Globus pallidus (tissue), 1 donor: ENCODE results near the gene EHMT2.
"Not testable (repeated sequence)": the region's sequence is repeated elsewhere in the genome, so short reads cannot be mapped to it uniquely, and the experiment has no call there.

Source experiments
- DNase-seq: peaks from one replicate; pipeline ENCODE4 v3.0.0-alpha.2; 2015; ENCODE audit warnings: low spot score

The EHMT2 gene

GRCh38 chr6:31870385-31870921 is 27.0 kb downstream of the EHMT2 start:
- DNase-seq: no peak

GRCh38 chr6:31869343-31869742 is 28.2 kb downstream of the EHMT2 start:
- no peak for DNase-seq

DNA sequence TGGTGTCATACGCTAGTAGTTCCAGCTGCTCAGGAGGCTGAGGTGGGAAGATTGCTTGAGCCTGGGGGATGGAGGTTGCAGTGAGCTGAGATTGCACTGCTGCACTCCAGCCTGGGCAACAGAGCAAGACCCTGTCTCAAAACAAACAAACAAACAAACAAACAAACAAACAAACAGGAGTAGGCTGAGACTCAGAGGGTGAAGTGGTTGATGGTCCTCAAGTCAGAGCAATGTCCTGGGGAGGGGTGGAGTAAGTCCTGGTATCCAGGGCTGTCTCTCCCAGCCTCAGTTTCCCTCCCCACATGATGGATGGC is 28.9 kb downstream of the EHMT2 start:
- not testable (repeated sequence) for DNase-seq

DNA sequence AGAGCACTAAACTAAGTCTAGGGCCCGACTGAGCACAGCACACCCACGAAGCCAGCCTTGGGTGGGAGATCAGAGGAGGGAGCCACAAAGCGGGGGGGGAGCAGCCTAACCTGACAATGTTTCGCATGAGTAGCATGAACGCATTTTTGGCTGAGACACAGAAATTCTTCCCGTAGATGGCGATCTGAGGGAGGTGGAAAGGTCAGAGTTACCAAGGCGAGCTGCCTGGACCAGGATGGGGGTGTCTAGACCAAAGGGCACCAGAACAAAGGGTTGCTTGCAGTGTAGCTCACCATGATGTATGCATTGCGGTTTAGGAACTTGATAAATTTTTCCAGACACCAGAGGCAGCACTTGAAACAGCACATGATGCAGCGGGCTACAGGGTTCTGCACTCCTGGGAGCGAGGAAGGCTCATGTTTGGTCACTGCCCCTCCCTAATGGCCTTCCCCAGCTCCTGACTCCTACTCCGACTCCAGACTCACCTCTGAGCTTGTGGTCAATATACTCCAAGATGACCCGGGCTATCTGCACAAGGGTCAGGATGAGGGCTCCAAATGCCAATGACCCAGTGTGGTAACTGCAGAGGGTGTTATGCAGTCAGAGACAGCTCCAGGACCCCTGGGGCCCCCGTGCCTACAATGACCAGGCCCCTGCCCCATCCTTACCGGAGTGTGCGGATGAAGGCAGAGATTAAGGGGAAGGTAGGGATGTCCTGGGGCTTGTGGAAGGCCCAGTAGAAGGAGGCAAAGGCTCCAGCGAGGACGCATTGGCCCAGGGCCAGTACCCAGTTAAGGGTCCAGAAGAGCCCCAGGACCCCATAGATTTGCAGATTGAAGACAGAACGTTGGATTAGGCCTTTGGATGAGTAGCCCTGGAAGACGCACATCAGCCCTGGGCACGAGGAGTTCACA is 32.0 kb downstream of the EHMT2 start:
- no peak for DNase-seq

DNA sequence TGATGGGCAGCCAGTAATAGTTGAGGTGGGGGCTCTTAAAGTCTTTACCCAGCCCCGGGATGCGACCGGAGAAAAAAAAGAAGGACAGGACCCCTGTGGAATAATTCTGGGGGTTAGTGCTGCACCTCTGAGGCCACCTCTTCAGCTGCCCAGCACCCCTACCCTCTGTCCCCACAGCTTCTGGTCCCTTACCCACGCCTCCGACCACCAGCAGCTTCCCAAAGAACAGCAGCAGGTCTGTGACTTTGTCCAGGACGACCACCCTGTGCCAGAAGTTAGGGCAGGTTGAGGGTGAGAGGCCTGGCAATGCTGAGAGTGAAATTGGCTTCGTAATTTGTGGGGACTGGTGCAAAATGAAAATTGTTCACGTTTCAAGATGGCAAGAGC is 32.7 kb downstream of the EHMT2 start:
- DNase-seq: no peak

DNA sequence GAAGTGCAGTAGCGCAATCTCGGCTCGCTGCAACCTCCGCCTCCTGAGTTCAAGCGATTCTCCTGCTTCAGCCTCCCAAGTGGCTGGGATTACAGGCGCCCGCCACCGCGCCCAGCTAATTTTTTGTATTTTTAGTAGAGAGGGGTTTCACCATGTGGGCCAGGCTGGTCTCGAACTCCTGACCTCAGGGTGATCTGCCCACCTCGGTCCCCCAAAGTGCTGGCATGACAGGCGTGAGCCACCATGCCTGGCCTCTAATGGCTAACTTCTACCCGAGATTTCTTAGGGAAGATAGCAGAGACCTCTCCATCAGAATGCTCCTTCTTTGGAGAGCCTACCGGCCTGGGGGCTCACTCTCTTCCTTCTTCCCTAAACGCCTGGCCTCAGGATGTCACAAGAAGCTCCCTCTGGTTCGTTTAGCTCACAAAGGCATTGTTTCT is 33.4 kb downstream of the EHMT2 start:
- DNase-seq: not testable (repeated sequence)

DNA sequence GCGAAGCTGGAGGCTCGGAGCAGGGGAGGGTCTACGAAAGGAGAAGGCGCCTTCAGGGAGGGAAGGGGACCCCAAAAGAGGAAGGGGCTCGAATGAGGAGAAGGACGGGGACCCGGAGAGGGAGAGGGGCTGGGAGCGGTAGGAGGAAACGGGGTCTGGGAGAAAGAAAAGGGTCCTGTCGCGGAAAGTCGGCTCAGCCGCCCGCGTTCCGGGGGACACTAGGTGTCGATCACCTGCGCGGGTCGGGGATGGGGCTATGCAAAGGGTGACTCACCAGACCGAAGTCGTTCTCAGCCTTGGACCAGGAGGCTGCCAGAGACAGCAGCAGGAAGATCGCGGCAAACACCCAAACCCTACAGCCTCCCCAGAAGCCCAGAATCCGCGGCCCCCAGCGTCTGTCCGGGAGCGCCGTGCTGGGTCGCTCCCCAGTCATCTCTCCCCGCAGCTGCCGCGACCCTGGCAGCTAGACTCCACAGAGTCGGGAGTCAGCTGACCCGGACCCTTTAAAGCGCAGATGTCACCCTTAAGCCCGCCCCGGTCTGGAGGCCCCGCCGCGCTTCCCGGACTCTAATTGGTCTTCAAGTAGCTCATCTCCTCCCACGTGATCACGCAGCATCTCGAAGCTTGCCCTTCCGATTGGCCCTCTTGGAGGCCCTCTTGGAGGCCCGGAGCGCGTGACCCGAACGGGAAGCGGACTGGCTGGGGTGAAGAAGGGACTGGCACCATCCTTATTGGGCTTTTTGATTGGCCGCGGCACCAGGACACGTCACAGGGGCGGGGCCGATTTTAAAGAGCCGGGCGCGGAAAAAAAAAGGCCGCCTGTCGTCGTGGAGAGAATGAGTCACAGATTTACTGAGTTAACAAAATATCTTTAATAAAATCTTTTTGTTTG is 34.9 kb downstream of the EHMT2 start, which contains the start of gene NEU1:
Gene NEU1 (minus strand): TSS at position 478 of the 892 bp plus-strand sequence. CDS start 45 bp downstream, at position 433.
- peak; percentile 100 for DNase-seq

DNA sequence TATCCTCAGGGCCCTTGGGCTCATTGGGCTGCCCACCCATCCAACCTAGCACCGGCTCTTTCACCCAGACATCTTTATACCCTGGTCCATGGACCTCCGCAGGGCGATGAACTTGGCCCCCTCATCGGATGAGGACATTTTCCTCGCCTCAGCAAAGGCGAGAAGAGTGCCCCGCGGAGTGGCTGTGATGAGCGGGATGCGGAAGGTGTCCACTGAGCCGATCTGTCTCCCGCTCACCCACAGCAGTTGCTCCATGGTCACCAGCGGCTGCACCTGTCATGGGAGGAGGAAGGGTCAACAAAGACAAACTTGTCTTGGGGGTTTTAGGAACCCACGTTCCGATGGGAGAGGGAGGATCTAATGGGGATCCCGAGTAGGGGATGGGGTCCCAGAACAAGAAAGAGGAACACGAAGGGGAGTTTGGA is 35.6 kb downstream of the EHMT2 start:
- DNase-seq: no peak

GRCh38 chr6:31861150-31861549 is 36.3 kb downstream of the EHMT2 start:
- no peak for DNase-seq

DNA sequence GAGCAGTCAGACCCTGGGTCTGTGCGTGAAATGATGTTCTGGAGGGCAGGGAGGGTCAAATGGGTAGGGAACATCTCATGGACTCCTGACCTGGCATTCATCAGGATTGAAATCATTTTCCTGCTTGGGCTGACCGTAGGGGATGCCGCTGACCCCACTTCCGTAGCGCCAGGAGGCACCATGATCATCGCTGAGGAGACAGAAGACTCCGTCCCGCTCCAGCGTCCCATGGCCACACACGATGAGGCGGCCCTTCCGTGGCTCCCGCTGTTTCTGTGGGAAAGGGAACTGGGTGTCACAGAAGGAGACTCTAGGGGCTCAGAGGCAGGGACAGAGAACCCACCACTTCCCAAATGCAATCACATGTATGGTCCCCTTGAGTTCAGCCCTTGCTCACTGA is 37.1 kb downstream of the EHMT2 start:
- no peak for DNase-seq

- DNase-seq: no peak
Observed at GRCh38 chr6:31859923-31860322, 37.6 kb downstream of the EHMT2 start.

- no peak for DNase-seq
Observed at GRCh38 chr6:31858707-31859106, 38.8 kb downstream of the EHMT2 start.

GRCh38 chr6:31857774-31858173 is 39.7 kb downstream of the EHMT2 start:
- DNase-seq: not testable (repeated sequence)

- DNase-seq: not testable (repeated sequence)
Observed at GRCh38 chr6:31851980-31852718, 45.3 kb downstream of the EHMT2 start.

- DNase-seq: no peak
Observed at GRCh38 chr6:31851485-31851832, 46.0 kb downstream of the EHMT2 start.

GRCh38 chr6:31850765-31851484 is 46.6 kb downstream of the EHMT2 start:
- no peak for DNase-seq

DNA sequence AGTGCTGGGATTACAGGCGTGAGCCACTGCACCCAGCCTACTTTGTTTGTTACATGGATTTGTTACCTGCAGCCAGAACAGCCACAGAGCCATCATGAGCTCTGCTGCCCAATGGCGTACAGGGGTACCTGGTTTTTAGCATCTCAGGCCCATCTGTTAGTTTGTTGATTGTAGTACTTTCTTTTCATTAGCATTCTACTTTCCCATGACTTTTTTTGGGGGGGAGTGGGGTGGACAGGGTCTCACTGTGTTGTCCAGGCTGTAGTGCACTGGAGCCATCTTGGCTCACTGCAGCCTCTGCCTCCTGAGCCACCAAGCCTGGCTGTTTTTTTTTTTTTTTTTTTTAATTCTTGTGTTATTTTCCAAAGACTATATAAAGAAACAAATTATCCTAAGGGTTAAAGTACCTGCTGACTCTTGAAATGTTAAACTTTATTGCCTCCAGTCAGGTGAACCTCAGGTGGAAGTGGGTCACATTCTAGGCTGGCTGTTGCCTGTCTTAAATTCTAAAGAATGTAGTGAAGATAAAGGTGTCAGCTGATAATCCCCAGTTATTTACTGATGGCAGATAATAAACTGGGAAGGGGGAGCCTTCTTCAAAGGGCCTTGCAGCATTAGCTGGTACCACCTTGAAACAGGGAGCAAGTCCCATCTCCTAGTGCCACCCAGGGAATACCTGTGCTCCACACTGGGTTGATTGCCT is 50.1 kb downstream of the EHMT2 start:
- no peak for DNase-seq

- DNase-seq: no peak
Observed at GRCh38 chr6:31844507-31844906, 53.0 kb downstream of the EHMT2 start.

- no peak for DNase-seq
Observed at GRCh38 chr6:31842053-31842452, 55.4 kb downstream of the EHMT2 start.

- DNase-seq: not testable (repeated sequence)
Observed at GRCh38 chr6:31839779-31840126, 57.7 kb downstream of the EHMT2 start.

DNA sequence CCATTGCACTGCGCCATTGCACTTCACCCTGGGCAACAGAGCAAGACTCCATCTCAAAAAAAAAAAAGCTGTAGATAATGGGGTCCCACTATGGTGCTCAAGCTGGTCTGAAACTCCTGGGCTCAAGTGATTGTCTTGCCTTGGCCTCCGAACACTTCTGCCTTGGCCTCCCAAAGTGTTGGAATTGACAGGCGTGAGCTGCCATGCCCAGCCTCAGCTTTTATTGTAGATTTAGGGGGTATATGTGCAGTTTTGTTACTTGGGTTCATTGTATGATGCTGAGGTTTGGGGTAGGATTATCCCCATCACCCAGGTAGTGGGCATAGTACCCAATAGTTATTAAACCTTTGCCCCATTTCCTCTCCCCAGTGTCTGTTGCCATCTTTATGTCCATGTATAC is 58.5 kb downstream of the EHMT2 start:
- DNase-seq: no peak
